Measurements from ENCODE around the gene SH2B3. TPM values are rescaled to one million over a fixed set of nuclear protein-coding genes. Genes with fewer than 3 reads are reported as not detected.

The SH2B3 gene
- total and polyA plus RNA-seq, 2 experiments from 2014 or later: 8.1 to 59.3 TPM

DNA sequence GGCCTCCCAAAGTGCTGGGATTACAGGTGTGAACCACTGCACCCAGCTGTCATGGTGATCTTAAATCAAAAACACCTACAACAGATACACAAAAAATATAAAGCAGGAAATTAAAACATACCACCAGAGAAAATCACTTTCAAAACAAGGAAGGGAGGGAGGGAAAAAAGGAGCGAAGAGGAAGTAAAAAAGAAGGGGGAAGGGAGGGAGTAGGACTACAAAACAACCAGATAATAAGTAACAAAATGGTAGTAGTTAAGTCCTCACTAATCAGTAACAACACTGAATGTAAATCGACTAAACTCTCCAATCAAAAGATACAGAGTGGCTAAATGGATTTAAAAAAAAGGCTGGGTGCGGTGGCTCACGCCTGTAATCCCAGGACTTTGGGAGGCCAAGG lies 89.0 kb downstream of the SH2B3 start (continued):
- TF ChIP-seq, protein P1, sequence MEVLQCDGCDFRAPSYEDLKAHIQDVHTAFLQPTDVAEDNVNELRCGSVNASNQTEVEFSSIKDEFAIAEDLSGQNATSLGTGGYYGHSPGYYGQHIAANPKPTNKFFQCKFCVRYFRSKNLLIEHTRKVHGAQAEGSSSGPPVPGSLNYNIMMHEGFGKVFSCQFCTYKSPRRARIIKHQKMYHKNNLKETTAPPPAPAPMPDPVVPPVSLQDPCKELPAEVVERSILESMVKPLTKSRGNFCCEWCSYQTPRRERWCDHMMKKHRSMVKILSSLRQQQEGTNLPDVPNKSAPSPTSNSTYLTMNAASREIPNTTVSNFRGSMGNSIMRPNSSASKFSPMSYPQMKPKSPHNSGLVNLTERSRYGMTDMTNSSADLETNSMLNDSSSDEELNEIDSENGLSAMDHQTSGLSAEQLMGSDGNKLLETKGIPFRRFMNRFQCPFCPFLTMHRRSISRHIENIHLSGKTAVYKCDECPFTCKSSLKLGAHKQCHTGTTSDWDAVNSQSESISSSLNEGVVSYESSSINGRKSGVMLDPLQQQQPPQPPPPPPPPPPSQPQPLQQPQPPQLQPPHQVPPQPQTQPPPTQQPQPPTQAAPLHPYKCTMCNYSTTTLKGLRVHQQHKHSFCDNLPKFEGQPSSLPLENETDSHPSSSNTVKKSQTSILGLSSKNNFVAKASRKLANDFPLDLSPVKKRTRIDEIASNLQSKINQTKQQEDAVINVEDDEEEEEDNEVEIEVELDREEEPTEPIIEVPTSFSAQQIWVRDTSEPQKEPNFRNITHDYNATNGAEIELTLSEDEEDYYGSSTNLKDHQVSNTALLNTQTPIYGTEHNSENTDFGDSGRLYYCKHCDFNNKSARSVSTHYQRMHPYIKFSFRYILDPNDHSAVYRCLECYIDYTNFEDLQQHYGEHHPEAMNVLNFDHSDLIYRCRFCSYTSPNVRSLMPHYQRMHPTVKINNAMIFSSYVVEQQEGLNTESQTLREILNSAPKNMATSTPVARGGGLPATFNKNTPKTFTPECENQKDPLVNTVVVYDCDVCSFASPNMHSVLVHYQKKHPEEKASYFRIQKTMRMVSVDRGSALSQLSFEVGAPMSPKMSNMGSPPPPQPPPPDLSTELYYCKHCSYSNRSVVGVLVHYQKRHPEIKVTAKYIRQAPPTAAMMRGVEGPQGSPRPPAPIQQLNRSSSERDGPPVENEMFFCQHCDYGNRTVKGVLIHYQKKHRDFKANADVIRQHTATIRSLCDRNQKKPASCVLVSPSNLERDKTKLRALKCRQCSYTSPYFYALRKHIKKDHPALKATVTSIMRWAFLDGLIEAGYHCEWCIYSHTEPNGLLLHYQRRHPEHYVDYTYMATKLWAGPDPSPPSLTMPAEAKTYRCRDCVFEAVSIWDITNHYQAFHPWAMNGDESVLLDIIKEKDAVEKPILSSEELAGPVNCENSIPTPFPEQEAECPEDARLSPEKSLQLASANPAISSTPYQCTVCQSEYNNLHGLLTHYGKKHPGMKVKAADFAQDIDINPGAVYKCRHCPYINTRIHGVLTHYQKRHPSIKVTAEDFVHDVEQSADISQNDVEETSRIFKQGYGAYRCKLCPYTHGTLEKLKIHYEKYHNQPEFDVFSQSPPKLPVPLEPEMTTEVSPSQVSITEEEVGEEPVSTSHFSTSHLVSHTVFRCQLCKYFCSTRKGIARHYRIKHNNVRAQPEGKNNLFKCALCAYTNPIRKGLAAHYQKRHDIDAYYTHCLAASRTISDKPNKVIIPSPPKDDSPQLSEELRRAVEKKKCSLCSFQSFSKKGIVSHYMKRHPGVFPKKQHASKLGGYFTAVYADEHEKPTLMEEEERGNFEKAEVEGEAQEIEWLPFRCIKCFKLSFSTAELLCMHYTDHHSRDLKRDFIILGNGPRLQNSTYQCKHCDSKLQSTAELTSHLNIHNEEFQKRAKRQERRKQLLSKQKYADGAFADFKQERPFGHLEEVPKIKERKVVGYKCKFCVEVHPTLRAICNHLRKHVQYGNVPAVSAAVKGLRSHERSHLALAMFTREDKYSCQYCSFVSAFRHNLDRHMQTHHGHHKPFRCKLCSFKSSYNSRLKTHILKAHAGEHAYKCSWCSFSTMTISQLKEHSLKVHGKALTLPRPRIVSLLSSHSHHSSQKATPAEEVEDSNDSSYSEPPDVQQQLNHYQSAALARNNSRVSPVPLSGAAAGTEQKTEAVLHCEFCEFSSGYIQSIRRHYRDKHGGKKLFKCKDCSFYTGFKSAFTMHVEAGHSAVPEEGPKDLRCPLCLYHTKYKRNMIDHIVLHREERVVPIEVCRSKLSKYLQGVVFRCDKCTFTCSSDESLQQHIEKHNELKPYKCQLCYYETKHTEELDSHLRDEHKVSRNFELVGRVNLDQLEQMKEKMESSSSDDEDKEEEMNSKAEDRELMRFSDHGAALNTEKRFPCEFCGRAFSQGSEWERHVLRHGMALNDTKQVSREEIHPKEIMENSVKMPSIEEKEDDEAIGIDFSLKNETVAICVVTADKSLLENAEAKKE (CRISPR knock-in tag; IDR thresholded peaks at IDR 0.05): no peak
- no peak for TF ChIP-seq POLR2AphosphoS5 (IDR thresholded peaks at IDR 0.05; ENCODE audit: low read depth)
- no peak for TF ChIP-seq STAT1 (IDR thresholded peaks at IDR 0.05; ENCODE audit: unreplicated experiment)

Other genes with a start within 250 kb of the SH2B3 start
- 12.9 and 15.4 TPM in 2 replicates for gene PHETA1, start 36.8 kb upstream of the SH2B3 start, total RNA-seq (2014; rRNA removed; shearing (Covaris generic))
- 4.8 and 5.3 TPM in 2 replicates for gene PHETA1, start 36.8 kb upstream of the SH2B3 start, polyA plus RNA-seq (2016; fragmentation: Nextera tagmentation; extraction: Ambion mirVana)
- gene ATXN2, start 193.4 kb downstream of the SH2B3 start, total RNA-seq (2014; rRNA removed; shearing (Covaris generic)): 44.8 and 52.9 TPM in 2 replicates
- gene ATXN2, start 193.4 kb downstream of the SH2B3 start, polyA plus RNA-seq (2016; fragmentation: Nextera tagmentation; extraction: Ambion mirVana): 59.5 and 61.0 TPM in 2 replicates

Measured in GM23338 (cell line).